Endodermal cell (in vitro differentiated cells): ENCODE measurements around the gene CCR5AS.

Source experiments
- DNase-seq: peaks from one replicate; pipeline ENCODE4 v3.0.0-alpha.2; 2017
- H3K27ac ChIP-seq: 2 replicates; pipeline ENCODE4 v1.5.1; 2013; ENCODE audit warnings: mild to moderate bottlenecking, low read depth, low read length, moderate library complexity
- H3K27me3 ChIP-seq: 2 replicates; pipeline ENCODE4 v1.6.1; 2013; ENCODE audit warnings: mild to moderate bottlenecking, low read length, moderate library complexity; ENCODE audit not compliant: insufficient read depth, control insufficient read depth, poor library complexity, severe bottlenecking
- H3K36me3 ChIP-seq: 2 replicates; pipeline ENCODE4 v1.7.0; 2013; ENCODE audit warnings: mild to moderate bottlenecking, low read length, moderate library complexity; ENCODE audit not compliant: control insufficient read depth, insufficient read depth
- H3K4me1 ChIP-seq: one replicate; pipeline ENCODE4 v1.7.0; 2013; ENCODE audit warnings: low read length; ENCODE audit not compliant: control insufficient read depth, insufficient read depth
- H3K4me3 ChIP-seq: 2 replicates; pipeline ENCODE4 v1.5.1; 2013; ENCODE audit warnings: mild to moderate bottlenecking, low read length, moderate library complexity
- H3K9ac ChIP-seq: 2 replicates; pipeline ENCODE4 v1.6.1; 2013; ENCODE audit warnings: mild to moderate bottlenecking, low read length, moderate library complexity; ENCODE audit not compliant: poor library complexity, severe bottlenecking; ENCODE audit errors: extremely low read depth
- H3K9me3 ChIP-seq: 2 replicates; pipeline ENCODE4 v1.6.1; 2013; ENCODE audit warnings: mild to moderate bottlenecking, low read length, moderate library complexity; ENCODE audit not compliant: control insufficient read depth
- H3K27ac Mint-ChIP-seq: 2 replicates; pipeline ENCODE4 v1.8.0; 2020; ENCODE audit warnings: mixed read lengths
- H3K27me3 Mint-ChIP-seq: 2 replicates; pipeline ENCODE4 v1.8.0; 2021; ENCODE audit warnings: mild to moderate bottlenecking, mixed read lengths; ENCODE audit not compliant: insufficient read depth
- H3K36me3 Mint-ChIP-seq: 2 replicates; pipeline ENCODE4 v1.8.0; 2020; ENCODE audit warnings: low read depth, mixed read lengths
- H3K4me1 Mint-ChIP-seq: 2 replicates; pipeline ENCODE4 v1.8.0; 2020; ENCODE audit warnings: mixed read lengths
- H3K4me3 Mint-ChIP-seq: 2 replicates; pipeline ENCODE4 v1.8.0; 2020; ENCODE audit warnings: mild to moderate bottlenecking, moderate library complexity, mixed read lengths
- H3K9me3 Mint-ChIP-seq: 2 replicates; pipeline ENCODE4 v1.8.0; 2020; ENCODE audit warnings: mild to moderate bottlenecking, mixed read lengths
- CTCF ChIP-seq: fragments of 200-600 bp; sonication (generic); conservative IDR thresholded peaks from 2 replicates; pipeline ENCODE4 v1.5.0; 2021; ENCODE audit warnings: antibody characterized with exemption, mild to moderate bottlenecking
- WGBS, 2 experiments: methylation state at CpG; one replicate each; pipeline versions ENCODE4 v1.1.5 to v1.1.7; 2013; ENCODE audit warnings: missing lambda C conversion rate in 2 of 2, mixed read lengths in 1 of 2; ENCODE audit not compliant: insufficient coverage in 1 of 2, insufficient read length in 1 of 2; 5-methylcytosine and 5-hydroxymethylcytosine counted together

CCR5AS gene

GRCh38 chr3:46429671-46430070 lies 22.8 kb upstream of the CCR5AS start:
- no peak for TF ChIP-seq CTCF
- Histone ChIP-seq H3K9ac (no peak overlapping the region), H3K27ac (no peak overlapping the region), H3K27me3 (no peaks in the 10 kb centered on the region), H3K4me1 (no peaks in the 10 kb centered on the region), H3K36me3 (no peaks in the 10 kb centered on the region), H3K4me3 (no peak overlapping the region), H3K9me3 (peaks cover 25% of the 10 kb centered on the region)
- Mint-ChIP-seq H3K27me3 (peaks cover 2% of the 10 kb centered on the region), H3K9me3 (peaks cover 32% of the 10 kb centered on the region), H3K4me1 (peaks cover 13% of the 10 kb centered on the region), H3K4me3 (no peak overlapping the region), H3K27ac (no peak overlapping the region), H3K36me3 (no peaks in the 10 kb centered on the region)
- 89 to 93% methylated on average over 4 to 5 of the region's 5 CpGs for WGBS, 2 experiments
- DNase-seq: no peak

GRCh38 chr3:46429250-46429649 lies 22.4 kb upstream of the CCR5AS start:
- Mint-ChIP-seq H3K27me3 (peaks cover 2% of the 10 kb centered on the region), H3K4me3 (no peak overlapping the region), H3K27ac (no peak overlapping the region), H3K9me3 (peaks cover 32% of the 10 kb centered on the region), H3K36me3 (no peaks in the 10 kb centered on the region), H3K4me1 (peaks cover 13% of the 10 kb centered on the region)
- Histone ChIP-seq H3K4me3 (no peak overlapping the region), H3K4me1 (no peaks in the 10 kb centered on the region), H3K27ac (no peak overlapping the region), H3K9ac (no peak overlapping the region), H3K27me3 (no peaks in the 10 kb centered on the region), H3K9me3 (peaks cover 25% of the 10 kb centered on the region), H3K36me3 (no peaks in the 10 kb centered on the region)
- TF ChIP-seq CTCF: no peak
- 92 to 94% methylated on average over 5 of the region's 5 CpGs for WGBS, 2 experiments
- no peak for DNase-seq

- H3K9ac ChIP-seq: no peak overlapping the region
- no peaks in the 10 kb centered on the region for H3K36me3 ChIP-seq
- peaks cover 2% of the 10 kb centered on the region for H3K27me3 Mint-ChIP-seq
- DNase-seq: no peak
- no peaks in the 10 kb centered on the region for H3K27me3 ChIP-seq
- H3K27ac ChIP-seq: no peak overlapping the region
- 90 to 94% methylated on average over 10 of the region's 10 CpGs for WGBS, 2 experiments
- peaks cover 28% of the 10 kb centered on the region for H3K9me3 Mint-ChIP-seq
- TF ChIP-seq CTCF: no peak
- H3K4me1 ChIP-seq: no peaks in the 10 kb centered on the region
- no peak overlapping the region for H3K4me3 Mint-ChIP-seq
- H3K36me3 Mint-ChIP-seq: no peaks in the 10 kb centered on the region
- H3K4me3 ChIP-seq: no peak overlapping the region
- H3K27ac Mint-ChIP-seq: no peak overlapping the region
- peaks cover 24% of the 10 kb centered on the region for H3K9me3 ChIP-seq
- peaks cover 13% of the 10 kb centered on the region for H3K4me1 Mint-ChIP-seq
Observed at GRCh38 chr3:46427916-46428833, 21.3 kb upstream of the CCR5AS start.
